ENCODE measurements around the gene CTSE. TPM values are rescaled to one million over a fixed set of nuclear protein-coding genes. Genes with fewer than 3 reads are reported as not detected.

CTSE gene
- total and polyA plus RNA-seq, 2 of the 8 experiments (the other 6 are each of a cell fraction or from before 2014, with no cell fraction given): 0.03 TPM; not detected in 1

DNA sequence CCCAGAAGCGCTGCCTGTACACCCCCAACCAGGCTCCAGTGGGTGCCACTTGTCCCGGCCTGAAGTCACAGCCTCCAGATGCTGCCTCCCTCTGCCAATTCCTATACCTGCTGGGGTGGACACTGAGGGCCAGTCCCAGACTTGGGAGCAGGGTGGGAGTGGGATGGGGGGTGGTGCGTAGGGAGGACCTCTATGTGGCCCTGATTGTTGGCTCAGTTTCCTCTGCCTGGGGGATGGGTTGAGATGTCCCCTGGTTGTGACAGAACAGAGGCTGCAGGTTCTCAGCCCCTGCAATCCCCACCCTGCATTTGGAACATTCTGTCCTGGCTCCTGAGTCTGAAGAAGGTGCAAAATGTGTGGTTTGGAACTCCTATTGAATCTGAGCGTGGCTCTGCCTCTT lies 47.7 kb downstream of the CTSE start (continued):
- no peak for TF ChIP-seq FOSL1 (IDR thresholded peaks at IDR 0.05; ENCODE audit: insufficient read depth, low read depth, low read length)
- TF ChIP-seq GABPA (IDR thresholded peaks at IDR 0.05; ENCODE audit: borderline replicate concordance, insufficient read depth, low read length): no peak
- TF ChIP-seq NRF1 (IDR thresholded peaks at IDR 0.05; ENCODE audit: low read depth, low read length): no peak
- TF ChIP-seq KDM5A (IDR thresholded peaks at IDR 0.05; ENCODE audit: low read length): no peak
- TF ChIP-seq NANOG (IDR thresholded peaks at IDR 0.05; ENCODE audit: insufficient read depth, low read depth, low read length, poor library complexity, severe bottlenecking): no peak

Data from H1 (cell line).